AG10803 (cell line): ENCODE measurements around the gene ANKRD44.

ENCODE experiments used
- DNase-seq: peaks from one replicate; pipeline ENCODE4 v3.0.0; 2010; ENCODE audit warnings: low read depth
- H3K4me3 ChIP-seq: 2 replicates; pipeline ENCODE4 v1.5.1; 2011; ENCODE audit warnings: mild to moderate bottlenecking, low read length, control low read depth
- CTCF ChIP-seq: conservative IDR thresholded peaks from 2 replicates; pipeline ENCODE4 v1.5.1; 2011; ENCODE audit warnings: mild to moderate bottlenecking, low read length, control low read depth, inconsistent platforms

ANKRD44 gene

GRCh38 chr2:197152451-197153228, 157.9 kb downstream of the ANKRD44 start:
- DNase-seq = peak; percentile 61
- TF ChIP-seq CTCF = no peak
- H3K4me3 ChIP-seq = no peak overlapping the region

GRCh38 chr2:197149546-197149945, 161.0 kb downstream of the ANKRD44 start:
- no peak for DNase-seq
- H3K4me3 ChIP-seq = no peak overlapping the region
- TF ChIP-seq CTCF = no peak

GRCh38 chr2:197148401-197148800, 162.2 kb downstream of the ANKRD44 start:
- DNase-seq = no peak
- TF ChIP-seq CTCF = no peak
- no peak overlapping the region for H3K4me3 ChIP-seq

GRCh38 chr2:197147942-197148341, 162.6 kb downstream of the ANKRD44 start:
- no peak for DNase-seq
- H3K4me3 ChIP-seq = no peak overlapping the region
- TF ChIP-seq CTCF = no peak

- H3K4me3 ChIP-seq = no peak overlapping the region
- TF ChIP-seq CTCF = no peak
- DNase-seq = no peak
Observed at GRCh38 chr2:197146995-197147394, 163.6 kb downstream of the ANKRD44 start.

- DNase-seq = no peak
- TF ChIP-seq CTCF = no peak
- no peak overlapping the region for H3K4me3 ChIP-seq
Observed at GRCh38 chr2:197145471-197146056, 165.0 kb downstream of the ANKRD44 start.

GRCh38 chr2:197144183-197144582, 166.4 kb downstream of the ANKRD44 start:
- no peak for TF ChIP-seq CTCF
- H3K4me3 ChIP-seq = no peak overlapping the region

More at GRCh38 chr2:197144183-197144582, 166.4 kb downstream of the ANKRD44 start:
- no peak for DNase-seq
